DMS153 treated with DMSO at 0.1 percent for 48 hours (cell line): ENCODE data around the gene MR1.

Experiments used
- DNase-seq: peaks from one replicate; lab custom pipeline; 2025; ENCODE audit not compliant: unreplicated experiment; lab: John Stamatoyannopoulos, UW

The MR1 gene

GRCh38 chr1:181090641-181091126, 56.9 kb downstream of the MR1 start:
- DNase-seq: no peak

- no peak for DNase-seq
These were observed 57.7 kb downstream of the MR1 start for GRCh38 chr1:181091309-181092040.

GRCh38 chr1:181092056-181092455, 58.3 kb downstream of the MR1 start:
- DNase-seq: no peak

- no peak for DNase-seq
These were observed 59.2 kb downstream of the MR1 start for GRCh38 chr1:181092883-181093458.

- no peak for DNase-seq
These were observed 60.8 kb downstream of the MR1 start for GRCh38 chr1:181094416-181095212.

GRCh38 chr1:181095260-181095659, 61.5 kb downstream of the MR1 start:
- DNase-seq: no peak

- no peak for DNase-seq
These were observed 62.0 kb downstream of the MR1 start for GRCh38 chr1:181095763-181096184.

GRCh38 chr1:181097242-181097641, 63.5 kb downstream of the MR1 start:
- no peak for DNase-seq

GRCh38 chr1:181099152-181100014, 65.6 kb downstream of the MR1 start:
- no peak for DNase-seq

- no peak for DNase-seq
These were observed 66.5 kb downstream of the MR1 start for GRCh38 chr1:181100015-181100905.

GRCh38 chr1:181100934-181101333, 67.2 kb downstream of the MR1 start:
- no peak for DNase-seq

- peak; percentile 83 for DNase-seq
These were observed 67.9 kb downstream of the MR1 start for GRCh38 chr1:181101581-181102226.

GRCh38 chr1:181102841-181103240, 69.1 kb downstream of the MR1 start:
- no peak for DNase-seq

- DNase-seq: no peak
These were observed 69.6 kb downstream of the MR1 start for GRCh38 chr1:181103399-181103798.

- peak; percentile 79 for DNase-seq
These were observed 70.4 kb downstream of the MR1 start for GRCh38 chr1:181104042-181104789.

GRCh38 chr1:181104790-181105133, 71.0 kb downstream of the MR1 start:
- peak; percentile 79 for DNase-seq

GRCh38 chr1:181105134-181106021, 71.6 kb downstream of the MR1 start:
- peak; percentile 97 for DNase-seq

- no peak for DNase-seq
These were observed 72.2 kb downstream of the MR1 start for GRCh38 chr1:181106022-181106312.
